ENCODE data around the gene RSPH6A.

Gene RSPH6A

GRCh38 chr19:45824531-45825262 lies 9.6 kb upstream of the RSPH6A start:
- DNase-seq = no peak

- DNase-seq = no peak
Observed at GRCh38 chr19:45824041-45824471, 8.9 kb upstream of the RSPH6A start.

- no peak for DNase-seq
Observed at GRCh38 chr19:45823182-45823581, 8.1 kb upstream of the RSPH6A start.

- no peak for DNase-seq
Observed at GRCh38 chr19:45822716-45823115, 7.6 kb upstream of the RSPH6A start.

DNA sequence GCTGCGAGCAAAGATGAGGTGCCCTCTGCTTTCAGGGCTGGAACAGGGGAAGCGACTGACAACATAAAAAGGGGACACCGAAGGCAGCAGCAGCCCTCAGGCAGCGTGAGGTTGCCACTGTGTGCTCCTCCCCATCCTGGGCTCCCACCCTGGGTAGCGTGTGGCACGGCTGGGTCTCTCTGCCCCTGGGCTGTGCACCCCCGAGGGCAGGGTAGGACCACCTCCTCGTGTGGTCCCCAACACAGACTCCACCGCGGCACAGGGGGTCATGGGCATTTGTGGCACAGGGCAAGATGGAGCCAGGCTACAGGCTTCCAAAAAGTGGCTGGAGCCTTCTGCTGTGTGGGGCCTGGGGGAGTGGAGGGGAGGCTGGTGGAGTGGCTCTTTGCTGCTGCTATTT lies 6.5 kb upstream of the RSPH6A start:
- no peak for DNase-seq

DNA sequence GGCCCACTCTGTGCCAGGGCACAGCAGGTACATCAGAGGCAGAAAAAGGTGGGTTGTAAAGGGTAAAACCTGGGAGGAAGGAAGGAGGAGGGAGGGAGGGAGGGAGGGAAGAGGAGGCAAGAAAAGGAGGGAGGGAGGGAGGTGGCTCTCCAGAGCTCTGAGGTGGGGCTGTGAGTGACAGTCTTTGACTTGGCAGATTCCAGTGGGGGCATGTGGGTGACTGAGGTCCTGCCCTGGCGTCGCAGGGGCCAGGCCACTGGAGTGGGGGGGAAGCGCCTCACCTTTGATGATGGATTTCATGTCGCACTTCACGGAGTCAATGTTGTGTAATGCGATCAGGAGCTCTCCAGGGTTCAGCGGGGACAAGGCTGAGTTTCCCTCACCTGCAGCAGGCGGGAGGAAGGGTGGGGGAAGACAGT lies 6.0 kb upstream of the RSPH6A start:
- DNase-seq = no peak

DNA sequence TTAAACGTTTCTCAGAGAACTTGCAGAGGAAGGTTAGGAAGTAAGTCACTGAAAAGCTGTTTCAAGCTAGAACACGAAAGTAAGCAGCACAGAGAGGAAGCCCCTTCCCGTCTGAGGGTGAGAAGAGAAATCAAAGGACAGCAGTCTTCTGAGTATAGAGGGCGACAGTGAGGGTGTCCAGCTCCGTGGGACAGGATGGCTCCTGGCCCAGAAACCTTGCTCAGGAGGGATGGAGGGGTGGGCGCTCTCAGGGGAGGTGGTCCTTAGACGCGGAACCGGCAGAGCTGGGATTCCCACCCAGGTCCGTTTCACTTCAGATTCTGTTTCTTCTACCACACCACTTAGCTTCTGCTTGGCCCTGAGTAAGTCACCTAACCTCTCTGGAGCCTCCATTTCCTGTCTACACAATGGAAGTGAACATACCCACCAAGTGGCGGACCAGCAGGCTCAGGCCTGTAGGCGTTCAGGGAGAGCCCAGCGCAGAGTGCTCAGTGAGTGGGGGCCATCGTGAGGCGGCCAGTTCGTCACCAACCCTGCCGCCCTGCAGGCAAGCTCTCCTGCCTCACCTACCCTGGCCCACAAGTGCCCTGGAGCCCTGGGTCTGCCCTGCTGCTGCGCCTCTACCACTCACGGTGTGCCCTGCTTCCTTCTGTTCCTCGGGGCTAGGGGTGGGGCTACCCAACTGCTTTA lies 5.5 kb upstream of the RSPH6A start:
- no peak for DNase-seq

DNA sequence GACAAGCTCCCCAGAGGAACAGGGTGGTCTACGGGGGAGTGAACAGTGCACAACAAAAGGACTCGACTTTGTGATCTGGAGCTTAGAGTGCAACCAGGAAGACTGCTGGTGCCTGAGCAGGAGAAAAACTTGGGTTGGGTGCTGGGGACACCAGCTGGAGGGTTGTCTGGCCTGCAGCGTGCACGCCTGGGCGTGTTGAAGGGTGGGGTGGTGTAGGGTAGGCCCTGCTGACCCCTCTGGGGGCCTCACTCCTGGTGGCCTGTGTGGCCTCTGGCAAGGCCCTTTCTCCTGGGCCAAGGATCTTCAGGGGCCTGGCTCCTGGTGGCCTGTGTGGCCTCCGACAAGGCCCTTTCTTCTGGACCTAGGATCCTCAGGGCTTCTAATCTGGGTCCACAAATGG lies 4.7 kb upstream of the RSPH6A start:
- no peak for DNase-seq

- no peak for DNase-seq
Observed at GRCh38 chr19:45817725-45818301, 2.7 kb upstream of the RSPH6A start.

DNA sequence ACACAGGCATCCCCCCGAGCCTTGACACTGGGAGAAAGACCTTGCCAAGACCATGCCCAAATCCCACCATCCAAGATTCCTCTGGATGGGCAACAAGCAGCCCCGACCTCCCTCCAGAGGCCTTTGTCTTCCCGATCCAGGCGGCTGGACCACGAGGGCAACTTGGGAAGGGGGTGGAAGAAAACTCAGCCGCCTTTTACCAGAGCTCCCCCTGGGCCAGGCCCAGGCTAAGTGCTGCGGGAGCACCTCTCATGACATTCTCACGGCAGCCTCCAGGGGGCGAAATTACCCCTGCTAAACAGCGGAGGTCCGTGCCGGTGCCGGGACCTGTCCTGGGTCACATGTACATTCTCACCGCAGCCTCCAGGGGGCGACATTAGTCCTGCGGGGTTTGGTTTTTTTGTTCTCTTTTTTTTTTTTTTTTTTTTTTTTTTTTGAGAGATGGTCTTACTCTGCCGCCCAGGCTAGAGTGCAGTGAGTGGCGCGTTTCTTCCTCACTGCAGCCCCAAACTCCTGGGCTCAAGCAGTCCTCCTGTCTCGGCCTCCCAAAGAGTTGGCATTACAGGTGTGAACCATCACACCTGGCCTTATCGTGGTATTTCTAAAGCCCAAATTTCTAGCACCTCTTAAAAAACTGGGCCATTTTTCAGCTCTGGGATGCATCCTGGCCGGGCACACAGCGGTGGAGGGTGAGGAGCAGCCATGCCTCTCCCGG lies 2.1 kb upstream of the RSPH6A start:
- peak; percentile 98 for DNase-seq

DNA sequence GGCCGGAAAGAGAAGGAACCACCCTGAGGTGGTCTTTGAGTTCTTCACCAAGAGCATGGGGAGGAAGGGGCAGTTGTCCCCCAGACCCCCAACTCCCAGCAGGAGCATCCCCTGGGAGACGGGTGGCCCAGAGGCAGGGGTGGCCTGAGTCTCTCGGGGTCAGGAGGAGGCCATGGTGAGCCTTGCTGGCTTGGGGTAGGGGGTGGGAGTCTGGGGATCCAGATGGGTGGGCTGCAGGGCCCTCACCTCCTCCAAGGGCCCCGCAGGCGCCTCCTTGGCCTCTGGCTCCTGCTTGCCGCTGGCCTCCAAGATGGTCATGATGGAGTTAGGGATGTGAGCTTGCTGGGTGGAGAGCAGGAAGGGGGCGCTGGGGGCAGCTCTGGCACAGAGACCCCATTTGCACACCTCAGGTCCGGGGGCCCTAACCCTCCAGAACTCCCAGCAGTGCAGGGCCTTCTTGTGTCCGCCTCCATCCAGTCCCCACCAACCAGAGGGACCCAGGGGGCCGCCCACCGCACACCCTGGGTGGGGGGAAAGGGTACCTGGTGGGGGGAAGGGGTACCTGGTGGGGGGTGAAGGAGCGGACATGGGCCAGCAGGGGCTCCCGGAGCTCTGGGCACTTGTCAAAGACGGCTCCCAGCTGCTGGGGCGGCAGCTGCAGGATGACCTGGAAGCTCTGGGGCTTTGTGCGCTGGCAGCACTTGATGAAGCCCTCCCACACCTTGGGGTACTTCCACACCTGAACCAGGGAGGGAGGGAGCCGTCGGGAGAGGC lies 1.3 kb upstream of the RSPH6A start:
- no peak for DNase-seq

DNA sequence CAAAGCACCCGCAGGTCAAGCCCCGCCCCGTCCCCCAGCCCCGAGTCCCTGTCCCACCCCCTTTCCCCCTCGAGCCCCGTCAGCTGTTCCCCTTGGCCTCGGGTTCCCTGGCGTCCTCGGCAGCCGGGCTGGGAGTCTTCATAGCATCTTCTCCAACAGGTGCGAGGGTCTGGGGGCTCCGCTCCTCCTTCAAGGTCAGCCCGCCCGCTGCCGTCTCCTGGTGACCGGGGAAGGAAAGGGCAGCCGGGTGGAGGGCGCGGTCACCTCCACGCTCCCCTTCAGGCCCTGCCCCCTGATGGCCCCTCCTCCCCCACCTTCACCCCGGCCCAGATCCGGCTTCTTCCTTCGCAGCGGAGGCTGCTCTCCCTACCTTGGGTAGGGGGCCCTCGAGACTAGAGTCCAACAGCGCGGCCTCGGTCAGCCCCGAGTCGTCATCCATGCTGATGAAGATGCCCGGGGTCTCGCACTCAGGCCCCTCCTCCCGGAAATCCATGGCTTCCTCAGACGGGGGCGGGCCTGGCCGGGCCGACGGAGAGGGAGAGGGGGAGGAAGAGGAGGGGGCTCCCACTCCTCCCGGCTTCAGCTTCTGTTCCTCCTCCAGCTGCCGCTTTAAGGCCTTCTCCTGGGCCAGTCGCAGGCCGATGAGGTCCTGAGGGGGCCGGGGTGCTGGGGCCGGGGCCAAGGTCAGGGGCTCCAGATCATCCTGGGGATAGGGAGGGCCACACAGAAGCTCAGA lies 541 bp upstream of the RSPH6A start:
- no peak for DNase-seq

- no peak for DNase-seq
Observed at GRCh38 chr19:45814166-45814780, 835 bp downstream of the RSPH6A start.

- DNase-seq = no peak
Observed at GRCh38 chr19:45812297-45812696, 2.8 kb downstream of the RSPH6A start.

DNA sequence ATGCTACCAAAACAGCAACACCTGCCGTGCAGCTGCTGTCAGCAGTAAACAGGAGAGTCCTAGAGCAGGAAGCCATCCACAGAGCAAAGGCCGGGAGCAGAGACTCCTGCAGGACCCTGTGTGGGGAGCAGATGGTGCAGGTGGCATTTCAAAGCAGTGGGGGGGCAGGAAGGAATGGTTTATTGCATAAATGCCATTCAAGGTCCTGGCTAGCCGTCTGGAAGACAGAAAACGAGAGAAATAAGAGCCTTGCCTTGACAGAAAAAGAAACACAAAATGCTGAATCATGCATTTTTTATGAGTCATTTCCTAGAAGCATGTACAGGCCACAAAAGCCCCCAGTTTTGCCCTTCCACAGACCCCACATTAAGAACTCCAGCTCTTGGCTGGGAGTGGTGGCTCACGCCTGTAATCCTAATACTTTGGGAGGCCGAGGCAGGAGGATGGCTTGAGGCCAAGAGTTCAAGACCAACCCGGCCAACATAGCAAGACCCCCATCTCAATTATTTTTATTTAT lies 5.4 kb downstream of the RSPH6A start:
- DNase-seq = peak; percentile 82

GRCh38 chr19:45805719-45806118 lies 9.4 kb downstream of the RSPH6A start:
- no peak for DNase-seq

DNA sequence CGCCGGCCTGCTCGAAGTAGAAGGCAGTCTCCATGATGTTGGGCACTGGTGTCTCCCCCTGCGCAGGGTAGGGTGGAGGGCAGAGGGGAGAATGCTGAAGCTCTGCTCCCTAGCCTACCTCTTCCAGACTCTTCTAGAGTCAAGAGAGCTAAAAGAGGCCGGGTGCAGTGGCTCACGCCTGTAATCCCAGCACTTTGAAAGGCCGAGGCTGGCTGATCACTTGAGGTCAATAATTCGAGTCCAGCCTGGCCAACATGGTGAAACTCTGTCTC lies 10.2 kb downstream of the RSPH6A start:
- no peak for DNase-seq

- DNase-seq = no peak
Observed at GRCh38 chr19:45804140-45804958, 10.8 kb downstream of the RSPH6A start.

DNA sequence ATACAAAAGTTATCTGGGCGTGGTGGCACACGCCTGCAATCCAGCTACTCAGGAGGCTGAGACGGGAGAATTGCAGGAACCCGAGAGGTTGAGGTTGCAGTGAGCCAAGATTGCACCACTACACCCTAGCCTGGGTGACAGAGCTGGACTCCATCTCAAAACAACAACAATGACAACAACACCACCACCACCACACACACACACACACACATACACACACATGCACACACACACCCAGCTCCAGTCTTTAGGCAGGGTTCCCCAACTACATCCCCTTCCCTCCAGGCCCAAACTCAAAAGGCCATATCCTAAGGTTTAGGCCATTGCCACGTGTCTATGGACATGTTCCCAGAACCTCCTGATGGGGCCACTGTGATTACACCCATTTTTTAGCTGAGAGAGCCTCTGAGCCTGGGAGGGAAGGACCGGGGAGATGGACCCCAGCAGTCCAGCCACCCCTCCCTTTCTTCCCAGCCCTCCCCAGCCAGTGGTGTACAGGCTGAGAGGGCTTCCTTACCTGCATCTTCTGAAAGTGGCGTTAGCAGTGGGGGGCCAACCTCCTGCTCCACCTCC lies 13.4 kb downstream of the RSPH6A start:
- no peak for DNase-seq

DNA sequence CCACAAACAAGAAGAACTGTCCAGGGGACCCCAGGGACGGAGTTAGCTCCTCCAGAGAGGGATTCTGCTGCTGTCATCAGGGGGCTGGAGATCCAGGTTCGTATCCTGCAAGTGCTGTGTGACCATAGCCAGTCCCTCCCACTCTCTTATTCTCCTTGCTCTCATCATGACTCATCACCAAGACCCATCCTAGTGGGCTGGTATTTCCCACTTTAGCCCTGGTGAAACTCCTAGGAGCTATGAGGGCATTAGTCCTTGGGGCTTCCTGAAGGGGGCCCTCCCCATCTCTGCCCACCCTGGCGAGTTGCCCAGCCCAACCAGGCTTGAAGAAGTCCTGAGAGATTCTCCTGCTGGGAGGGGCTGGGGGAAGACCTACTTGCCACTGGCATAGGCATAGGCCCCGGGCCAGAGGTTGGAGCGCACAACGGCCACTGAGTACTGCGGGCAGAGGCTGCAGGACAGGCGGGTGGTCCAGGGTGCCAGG lies 15.0 kb downstream of the RSPH6A start:
- DNase-seq = no peak
